HL-60 (cell line): Measurements from ENCODE around the gene EPYC.

Experiments used
- DNase-seq, 2 experiments: peaks; one replicate each; pipeline ENCODE4 v3.0.0-alpha.2; 2010 to 2020; ENCODE audit warnings: low read depth in 1 of 2, low spot score in 1 of 2
- H3K27ac ChIP-seq: fragments of 250-450 bp; sonication (Bioruptor Pico); replicated peaks from 2 replicates; pipeline ENCODE4 v1.5.1; 2020; ENCODE audit warnings: mild to moderate bottlenecking, moderate library complexity
- H3K27me3 ChIP-seq: fragments of 250-450 bp; sonication (Bioruptor Pico); 2 replicates; pipeline ENCODE4 v1.5.1; 2021; ENCODE audit warnings: mild to moderate bottlenecking, moderate library complexity; ENCODE audit not compliant: insufficient read depth, poor library complexity, severe bottlenecking
- H3K4me3 ChIP-seq: replicated peaks from 2 replicates; pipeline ENCODE4 v1.5.1; 2011; ENCODE audit warnings: mild to moderate bottlenecking, control low read depth, low read length; ENCODE audit not compliant: insufficient read depth
- GABPA ChIP-seq: IDR thresholded peaks from 2 replicates; pipeline ENCODE4 v1.6.1; 2012; ENCODE audit warnings: low read depth
- POLR2AphosphoS5 ChIP-seq: IDR thresholded peaks from 2 replicates; pipeline ENCODE4 v1.6.1; 2012; ENCODE audit warnings: low read depth
- SPI1 ChIP-seq: IDR thresholded peaks from 2 replicates; pipeline ENCODE4 v1.6.1; 2012; ENCODE audit warnings: low read depth, mild to moderate bottlenecking, borderline replicate concordance
- TF ChIP-seq, protein P1 (sequence below): IDR thresholded peaks from 2 replicates; pipeline ENCODE4 v1.6.1; 2012; ENCODE audit warnings: low read depth; ENCODE audit not compliant: insufficient replicate concordance
- TF ChIP-seq, protein P2 (sequence below): IDR thresholded peaks from one replicate; pipeline ENCODE4 v1.5.1; 2011; ENCODE audit warnings: low read length, control low read depth, inconsistent platforms; ENCODE audit not compliant: insufficient read depth

EPYC gene

DNA sequence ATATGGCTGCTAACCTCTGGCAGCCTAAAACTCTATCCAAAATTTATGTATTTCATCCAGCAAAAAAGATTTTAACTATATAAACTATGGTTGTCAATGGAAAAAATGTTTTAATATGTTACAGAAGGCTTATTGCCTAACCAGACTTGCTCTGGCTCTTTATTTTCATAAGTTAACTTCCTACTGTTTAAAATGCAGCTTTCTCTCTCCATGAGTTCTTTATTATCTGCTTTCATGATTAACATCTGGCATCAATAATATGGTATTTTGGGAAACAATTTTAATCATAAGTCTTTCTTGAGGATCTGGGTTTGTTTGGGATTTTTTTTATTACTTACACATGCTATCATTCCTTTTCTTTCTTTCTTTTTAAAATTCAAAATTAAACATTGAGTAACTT, 32.5 kb upstream of the EPYC start:
- TF ChIP-seq, protein P1, sequence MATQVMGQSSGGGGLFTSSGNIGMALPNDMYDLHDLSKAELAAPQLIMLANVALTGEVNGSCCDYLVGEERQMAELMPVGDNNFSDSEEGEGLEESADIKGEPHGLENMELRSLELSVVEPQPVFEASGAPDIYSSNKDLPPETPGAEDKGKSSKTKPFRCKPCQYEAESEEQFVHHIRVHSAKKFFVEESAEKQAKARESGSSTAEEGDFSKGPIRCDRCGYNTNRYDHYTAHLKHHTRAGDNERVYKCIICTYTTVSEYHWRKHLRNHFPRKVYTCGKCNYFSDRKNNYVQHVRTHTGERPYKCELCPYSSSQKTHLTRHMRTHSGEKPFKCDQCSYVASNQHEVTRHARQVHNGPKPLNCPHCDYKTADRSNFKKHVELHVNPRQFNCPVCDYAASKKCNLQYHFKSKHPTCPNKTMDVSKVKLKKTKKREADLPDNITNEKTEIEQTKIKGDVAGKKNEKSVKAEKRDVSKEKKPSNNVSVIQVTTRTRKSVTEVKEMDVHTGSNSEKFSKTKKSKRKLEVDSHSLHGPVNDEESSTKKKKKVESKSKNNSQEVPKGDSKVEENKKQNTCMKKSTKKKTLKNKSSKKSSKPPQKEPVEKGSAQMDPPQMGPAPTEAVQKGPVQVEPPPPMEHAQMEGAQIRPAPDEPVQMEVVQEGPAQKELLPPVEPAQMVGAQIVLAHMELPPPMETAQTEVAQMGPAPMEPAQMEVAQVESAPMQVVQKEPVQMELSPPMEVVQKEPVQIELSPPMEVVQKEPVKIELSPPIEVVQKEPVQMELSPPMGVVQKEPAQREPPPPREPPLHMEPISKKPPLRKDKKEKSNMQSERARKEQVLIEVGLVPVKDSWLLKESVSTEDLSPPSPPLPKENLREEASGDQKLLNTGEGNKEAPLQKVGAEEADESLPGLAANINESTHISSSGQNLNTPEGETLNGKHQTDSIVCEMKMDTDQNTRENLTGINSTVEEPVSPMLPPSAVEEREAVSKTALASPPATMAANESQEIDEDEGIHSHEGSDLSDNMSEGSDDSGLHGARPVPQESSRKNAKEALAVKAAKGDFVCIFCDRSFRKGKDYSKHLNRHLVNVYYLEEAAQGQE, result no peak
- no peak for TF ChIP-seq GABPA
- TF ChIP-seq SPI1, result no peak
- TF ChIP-seq, protein P2, sequence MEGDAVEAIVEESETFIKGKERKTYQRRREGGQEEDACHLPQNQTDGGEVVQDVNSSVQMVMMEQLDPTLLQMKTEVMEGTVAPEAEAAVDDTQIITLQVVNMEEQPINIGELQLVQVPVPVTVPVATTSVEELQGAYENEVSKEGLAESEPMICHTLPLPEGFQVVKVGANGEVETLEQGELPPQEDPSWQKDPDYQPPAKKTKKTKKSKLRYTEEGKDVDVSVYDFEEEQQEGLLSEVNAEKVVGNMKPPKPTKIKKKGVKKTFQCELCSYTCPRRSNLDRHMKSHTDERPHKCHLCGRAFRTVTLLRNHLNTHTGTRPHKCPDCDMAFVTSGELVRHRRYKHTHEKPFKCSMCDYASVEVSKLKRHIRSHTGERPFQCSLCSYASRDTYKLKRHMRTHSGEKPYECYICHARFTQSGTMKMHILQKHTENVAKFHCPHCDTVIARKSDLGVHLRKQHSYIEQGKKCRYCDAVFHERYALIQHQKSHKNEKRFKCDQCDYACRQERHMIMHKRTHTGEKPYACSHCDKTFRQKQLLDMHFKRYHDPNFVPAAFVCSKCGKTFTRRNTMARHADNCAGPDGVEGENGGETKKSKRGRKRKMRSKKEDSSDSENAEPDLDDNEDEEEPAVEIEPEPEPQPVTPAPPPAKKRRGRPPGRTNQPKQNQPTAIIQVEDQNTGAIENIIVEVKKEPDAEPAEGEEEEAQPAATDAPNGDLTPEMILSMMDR, result no peak
- DNase-seq, result no peak
- no peak overlapping the region for H3K4me3 ChIP-seq

GRCh38 chr12:91033251-91033650, 28.5 kb upstream of the EPYC start:
- TF ChIP-seq, protein P2, result no peak
- no peaks in the 10 kb centered on the region for H3K27me3 ChIP-seq
- H3K27ac ChIP-seq, result no peak overlapping the region
- DNase-seq, result no peak
- no peak overlapping the region for H3K4me3 ChIP-seq

More for the DNA sequence above, 32.5 kb upstream of the EPYC start:
- no peak overlapping the region for H3K27ac ChIP-seq
- H3K27me3 ChIP-seq, result no peaks in the 10 kb centered on the region

GRCh38 chr12:91023326-91024004, 18.7 kb upstream of the EPYC start:
- H3K4me3 ChIP-seq, result no peak overlapping the region
- no peak overlapping the region for H3K27ac ChIP-seq
- no peak for TF ChIP-seq GABPA
- no peak for TF ChIP-seq POLR2AphosphoS5
- TF ChIP-seq SPI1, result no peak
- TF ChIP-seq, protein P2, result no peak
- TF ChIP-seq, protein P1, result no peak
- H3K27me3 ChIP-seq, result no peaks in the 10 kb centered on the region
- no peak for DNase-seq

GRCh38 chr12:91021076-91021475, 16.3 kb upstream of the EPYC start:
- no peak for DNase-seq
- Histone ChIP-seq H3K27ac (no peak overlapping the region), H3K4me3 (no peak overlapping the region), H3K27me3 (no peaks in the 10 kb centered on the region)
- TF ChIP-seq SPI1, result no peak
- TF ChIP-seq, protein P1, result no peak
- TF ChIP-seq, protein P2, result no peak
- no peak for TF ChIP-seq POLR2AphosphoS5
- no peak for TF ChIP-seq GABPA
